Islet of Langerhans (tissue), 1 donor: ENCODE results near the gene HOXC9.

Source experiments
- FAIRE-seq: peaks from one replicate; lab custom pipeline; 2011; peaks lifted over from hg19 to GRCh38; lab: Jason Lieb, UNC

Gene HOXC9

DNA sequence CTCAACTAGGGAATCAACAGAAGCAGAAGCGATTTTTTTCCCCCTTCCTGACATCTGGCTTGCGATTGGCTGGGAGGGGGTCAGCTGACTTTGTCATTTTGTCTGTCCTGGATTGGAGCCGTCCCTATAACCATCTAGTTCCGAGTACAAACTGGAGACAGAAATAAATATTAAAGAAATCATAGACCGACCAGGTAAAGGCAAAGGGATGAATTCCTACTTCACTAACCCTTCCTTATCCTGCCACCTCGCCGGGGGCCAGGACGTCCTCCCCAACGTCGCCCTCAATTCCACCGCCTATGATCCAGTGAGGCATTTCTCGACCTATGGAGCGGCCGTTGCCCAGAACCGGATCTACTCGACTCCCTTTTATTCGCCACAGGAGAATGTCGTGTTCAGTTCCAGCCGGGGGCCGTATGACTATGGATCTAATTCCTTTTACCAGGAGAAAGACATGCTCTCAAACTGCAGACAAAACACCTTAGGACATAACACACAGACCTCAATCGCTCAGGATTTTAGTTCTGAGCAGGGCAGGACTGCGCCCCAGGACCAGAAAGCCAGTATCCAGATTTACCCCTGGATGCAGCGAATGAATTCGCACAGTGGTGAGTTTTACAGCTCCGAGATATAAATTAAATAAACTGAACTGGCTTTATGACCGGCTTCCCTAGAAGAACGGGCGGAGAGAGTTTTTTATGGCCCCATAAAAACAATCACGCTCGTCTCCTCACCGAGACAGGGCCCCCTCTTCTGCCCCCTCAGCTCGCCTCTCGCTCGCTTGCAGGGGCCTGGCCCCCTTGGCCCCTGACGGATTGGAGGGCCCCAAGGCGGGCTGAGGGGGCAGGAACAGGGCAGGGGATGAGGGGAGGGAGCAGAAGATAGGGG is 28.6 kb downstream of the HOXC9 start, which contains the start of gene HOXC6:
Gene HOXC6, plus strand, starts transcription at position 127 of the 888 bp plus-strand sequence. Its CDS starts 82 bp downstream, at position 209.
- FAIRE-seq: no peak

GRCh38 chr12:54029529-54030441 is 29.8 kb downstream of the HOXC9 start:
- no peak for FAIRE-seq

GRCh38 chr12:54030442-54030801 is 30.5 kb downstream of the HOXC9 start:
- FAIRE-seq: no peak

- no peak for FAIRE-seq
Observed at GRCh38 chr12:54030889-54031471, 31.0 kb downstream of the HOXC9 start.

- no peak for FAIRE-seq
Observed at GRCh38 chr12:54031480-54031879, 31.5 kb downstream of the HOXC9 start.

GRCh38 chr12:54032086-54032619 is 32.2 kb downstream of the HOXC9 start:
- FAIRE-seq: no peak

DNA sequence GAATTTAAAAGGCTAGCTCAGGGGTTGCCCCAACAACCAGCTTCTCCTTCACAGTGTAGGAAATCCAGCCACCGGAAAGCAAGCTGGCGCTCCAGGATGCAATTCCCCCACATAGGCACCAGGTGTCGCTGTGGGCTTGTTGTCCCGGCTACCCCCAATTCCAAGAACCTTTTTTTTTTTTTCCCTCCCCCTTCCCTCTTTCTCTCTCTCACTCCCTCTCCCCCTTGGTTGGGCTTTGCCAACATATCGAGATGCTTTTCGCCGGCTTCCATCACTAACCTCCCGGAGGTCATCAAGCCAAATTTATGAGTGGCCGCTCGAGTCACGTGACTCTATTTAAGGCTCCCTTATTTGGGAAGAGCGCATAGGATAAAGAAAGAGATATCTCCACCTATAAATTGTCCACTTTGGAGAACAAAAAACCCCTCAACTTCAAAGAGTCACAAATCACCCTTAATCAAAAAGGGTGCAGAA is 32.7 kb downstream of the HOXC9 start, which contains the start of gene HOXC5:
Gene HOXC5, plus strand, starts transcription at position 424 of the 474 bp plus-strand sequence. CDS start 73 bp downstream, outside the sequence.
- no peak for FAIRE-seq

DNA sequence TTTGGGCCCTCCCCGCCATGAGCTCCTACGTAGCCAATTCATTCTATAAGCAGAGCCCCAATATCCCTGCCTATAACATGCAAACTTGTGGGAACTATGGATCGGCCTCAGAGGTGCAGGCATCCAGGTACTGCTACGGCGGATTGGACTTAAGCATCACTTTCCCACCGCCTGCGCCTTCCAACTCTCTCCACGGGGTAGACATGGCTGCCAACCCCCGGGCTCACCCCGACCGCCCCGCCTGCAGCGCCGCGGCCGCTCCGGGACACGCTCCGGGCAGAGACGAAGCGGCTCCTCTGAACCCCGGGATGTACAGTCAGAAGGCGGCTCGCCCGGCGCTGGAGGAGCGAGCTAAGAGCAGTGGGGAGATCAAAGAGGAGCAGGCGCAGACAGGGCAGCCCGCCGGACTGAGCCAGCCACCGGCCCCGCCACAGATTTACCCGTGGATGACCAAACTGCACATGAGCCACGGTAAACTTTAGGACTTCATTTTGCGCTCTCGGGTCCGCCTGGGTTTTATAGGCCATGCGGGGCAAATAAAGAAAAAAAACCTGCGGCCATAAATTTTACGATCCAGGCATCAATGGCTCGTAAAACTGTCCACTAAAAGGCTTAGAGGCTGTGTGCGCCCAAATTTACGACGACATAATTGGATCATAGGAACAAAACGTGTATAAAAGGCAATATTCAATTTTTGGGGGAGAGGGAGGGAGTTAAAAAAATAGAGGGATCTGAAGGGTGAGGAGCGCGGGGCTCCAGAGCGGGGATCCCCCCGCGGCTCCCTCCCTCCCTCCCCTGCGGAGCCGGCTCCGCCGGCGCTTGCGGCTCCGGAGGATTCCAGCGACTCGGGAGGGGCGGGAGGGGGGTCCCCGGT is 33.4 kb downstream of the HOXC9 start:
- FAIRE-seq: no peak

DNA sequence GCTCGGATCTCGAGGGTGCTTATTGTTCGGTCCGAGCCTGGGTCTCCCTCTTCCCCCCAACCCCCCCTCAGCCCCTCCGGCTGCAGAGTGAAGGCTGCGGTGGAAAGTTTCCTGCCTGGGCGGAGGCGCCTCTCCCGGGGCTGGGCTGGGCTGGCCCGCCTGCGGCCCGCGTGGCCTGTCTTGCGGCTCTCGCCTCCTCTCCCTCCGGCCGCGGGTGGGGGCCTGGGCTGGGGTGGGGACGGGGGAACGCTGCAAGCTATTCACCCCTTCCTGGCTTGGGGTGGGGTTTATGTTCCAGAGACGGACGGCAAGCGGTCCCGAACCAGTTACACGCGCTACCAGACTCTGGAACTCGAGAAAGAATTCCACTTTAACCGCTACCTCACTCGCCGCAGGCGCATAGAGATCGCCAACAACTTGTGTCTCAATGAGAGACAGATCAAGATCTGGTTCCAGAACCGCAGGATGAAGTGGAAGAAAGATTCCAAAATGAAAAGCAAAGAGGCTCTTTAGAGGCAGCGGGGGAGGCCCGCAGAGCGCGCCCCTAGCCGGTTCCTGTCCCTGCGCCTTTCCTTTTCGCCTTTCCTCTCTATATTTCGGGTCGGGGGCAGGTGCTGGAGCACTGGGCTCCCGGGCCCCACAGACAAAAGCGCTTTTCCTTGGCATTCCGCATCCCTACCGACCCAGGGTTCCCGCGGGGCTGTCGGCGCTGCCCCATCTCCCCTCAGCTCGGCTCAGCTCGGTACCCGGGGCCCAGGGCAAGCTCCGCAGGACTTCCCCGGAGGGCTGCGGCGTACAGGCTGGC is 34.2 kb downstream of the HOXC9 start:
- FAIRE-seq: no peak

- no peak for FAIRE-seq
Observed at GRCh38 chr12:54034785-54035310, 34.9 kb downstream of the HOXC9 start.

GRCh38 chr12:54035568-54036264 is 35.8 kb downstream of the HOXC9 start:
- no peak for FAIRE-seq

GRCh38 chr12:54036620-54037359 is 36.8 kb downstream of the HOXC9 start:
- FAIRE-seq: no peak

DNA sequence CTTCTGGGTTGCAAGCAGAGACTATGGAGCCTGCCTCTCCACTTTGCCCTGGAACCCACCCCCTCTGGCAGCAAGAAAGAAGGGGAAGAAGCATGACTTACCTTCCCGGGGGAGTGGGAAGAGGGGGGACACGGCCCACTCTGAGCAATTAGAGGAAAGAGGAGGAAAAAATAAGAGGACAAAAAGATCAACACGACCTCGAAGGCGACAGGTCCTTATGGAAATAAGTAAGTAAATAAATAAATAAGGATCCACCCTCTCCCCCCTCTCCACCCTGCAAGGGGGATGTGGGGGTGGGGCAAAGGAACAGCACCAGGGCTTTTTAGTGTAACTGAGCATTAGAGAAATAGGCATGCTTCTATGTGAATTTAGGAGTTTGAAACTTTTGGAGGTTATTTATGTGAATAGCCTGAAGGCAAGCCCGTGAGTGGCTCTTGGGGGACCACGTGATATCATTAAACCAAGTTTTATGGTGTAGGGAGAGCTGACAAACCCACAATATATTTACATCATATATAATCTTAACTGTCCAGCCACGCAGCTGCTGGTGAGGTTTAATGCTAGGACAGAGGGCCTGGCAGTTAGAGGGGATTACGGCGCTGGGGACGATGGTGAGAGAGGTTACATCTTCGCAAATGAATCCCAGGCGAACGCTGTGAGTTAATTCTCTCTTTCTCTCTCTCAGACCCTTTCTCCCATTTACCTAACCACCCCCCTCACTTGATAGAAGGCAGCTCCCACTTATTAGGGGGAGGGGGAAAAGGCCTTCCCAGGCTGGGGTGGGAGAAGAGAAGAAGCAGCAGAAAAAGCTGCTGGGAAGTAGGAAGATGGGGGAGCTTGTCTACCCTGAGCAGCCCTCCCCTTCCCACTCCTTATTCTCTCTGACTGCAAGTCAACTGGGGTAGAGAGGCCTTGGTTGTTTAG is 37.7 kb downstream of the HOXC9 start:
- FAIRE-seq: no peak

- FAIRE-seq: no peak
Observed at GRCh38 chr12:54038284-54038870, 38.4 kb downstream of the HOXC9 start.

DNA sequence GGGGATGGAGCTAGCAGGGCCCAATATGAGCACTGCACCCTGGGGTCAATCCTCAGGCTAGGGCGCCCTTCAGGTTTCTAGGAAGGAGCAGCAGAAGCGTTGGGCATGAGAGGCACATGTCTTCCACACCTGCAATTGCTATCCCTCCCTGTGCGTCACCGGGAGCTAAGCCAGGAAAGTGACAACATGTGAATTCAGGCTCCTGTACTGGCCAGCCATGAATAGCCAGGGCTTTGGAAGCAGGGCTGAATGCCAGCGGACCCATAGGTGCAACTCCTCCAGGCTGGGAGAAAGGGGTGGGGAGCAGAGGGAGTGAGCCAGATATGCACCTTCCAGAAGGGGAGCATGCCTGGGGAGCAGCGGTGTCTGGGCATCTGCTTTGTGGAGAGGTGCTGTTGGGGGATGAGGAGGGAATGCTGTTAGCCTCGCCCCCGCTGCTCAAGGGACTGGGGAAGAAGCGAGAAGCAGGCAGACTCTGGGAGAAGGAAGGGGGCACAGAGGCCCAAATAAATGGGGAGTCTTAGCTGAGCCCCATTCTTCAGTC is 39.0 kb downstream of the HOXC9 start:
- no peak for FAIRE-seq

DNA sequence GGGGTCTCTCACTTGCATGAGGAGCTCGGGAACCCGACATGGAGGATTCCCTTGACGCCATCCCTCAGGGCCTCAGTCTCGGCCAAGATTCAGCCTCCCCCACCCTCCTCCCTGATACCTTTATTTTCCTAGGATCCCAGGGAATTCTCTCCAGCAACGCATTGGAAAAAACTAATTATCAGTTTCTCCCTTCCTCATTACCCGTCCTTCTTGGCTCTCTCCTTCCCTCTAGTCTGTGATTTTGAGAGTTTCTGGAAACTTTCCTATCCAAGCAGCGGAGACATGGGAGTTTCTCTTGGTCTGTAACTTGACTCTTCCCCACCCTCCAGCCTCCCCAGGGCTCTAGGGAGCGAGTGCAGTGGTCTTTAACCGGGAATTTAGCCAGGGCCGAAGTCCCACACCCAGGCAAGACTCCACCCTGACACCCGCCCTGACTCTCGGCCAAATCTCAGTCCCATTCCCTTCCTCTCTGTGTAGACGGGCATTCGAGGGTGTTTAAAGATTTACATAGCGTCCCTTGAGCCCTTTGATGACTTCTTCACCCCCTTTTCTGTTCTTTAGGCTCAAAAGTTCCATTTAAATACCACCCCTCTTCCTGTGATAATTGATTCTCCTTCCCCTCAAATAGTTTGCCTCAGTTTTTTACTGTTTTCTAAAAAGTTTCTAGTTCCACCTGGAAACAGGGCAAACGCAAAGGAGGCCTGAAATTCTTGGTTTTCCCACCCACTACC is 39.6 kb downstream of the HOXC9 start:
- no peak for FAIRE-seq
